Neural crest cell (in vitro differentiated cells): ENCODE measurements around the gene NMD3. TPM values are rescaled to one million over a fixed set of nuclear protein-coding genes. Genes with fewer than 3 reads are reported as not detected.

ENCODE experiments used
- DNase-seq: peaks from one replicate; pipeline ENCODE4 v3.0.0; 2021; ENCODE audit warnings: low read depth, mixed read lengths, low spot score
- H3K27ac Mint-ChIP-seq: one replicate; pipeline ENCODE4 v1.8.0; 2021; ENCODE audit warnings: mild to moderate bottlenecking, mixed read lengths; ENCODE audit not compliant: unreplicated experiment
- H3K27me3 Mint-ChIP-seq: 2 replicates; pipeline ENCODE4 v1.8.0; 2021; ENCODE audit warnings: low read depth, mild to moderate bottlenecking, mixed read lengths
- H3K36me3 Mint-ChIP-seq: 2 replicates; pipeline ENCODE4 v1.8.0; 2021; ENCODE audit warnings: low read depth, mild to moderate bottlenecking, mixed read lengths
- H3K4me1 Mint-ChIP-seq: 2 replicates; pipeline ENCODE4 v1.8.0; 2021; ENCODE audit warnings: mixed read lengths
- H3K4me3 Mint-ChIP-seq: one replicate; pipeline ENCODE4 v1.8.0; 2021; ENCODE audit warnings: mild to moderate bottlenecking, mixed read lengths
- H3K9me3 Mint-ChIP-seq: 2 replicates; pipeline ENCODE4 v1.8.0; 2021; ENCODE audit warnings: mixed read lengths
- total RNA-seq: library from RNA; stranded (reverse); gene quantifications from 2 replicates; pipeline ENCODE4 v1.2.1, GENCODE V29; 2021
- TF ChIP-seq, protein P1 (sequence below): fragments of 200-600 bp; sonication (generic); conservative IDR thresholded peaks from 2 replicates; pipeline ENCODE4 v1.5.0; 2021; ENCODE audit warnings: antibody characterized with exemption, mild to moderate bottlenecking

Gene NMD3
- total RNA-seq, 1 donor from 2014 or later: 42.0 TPM

DNA sequence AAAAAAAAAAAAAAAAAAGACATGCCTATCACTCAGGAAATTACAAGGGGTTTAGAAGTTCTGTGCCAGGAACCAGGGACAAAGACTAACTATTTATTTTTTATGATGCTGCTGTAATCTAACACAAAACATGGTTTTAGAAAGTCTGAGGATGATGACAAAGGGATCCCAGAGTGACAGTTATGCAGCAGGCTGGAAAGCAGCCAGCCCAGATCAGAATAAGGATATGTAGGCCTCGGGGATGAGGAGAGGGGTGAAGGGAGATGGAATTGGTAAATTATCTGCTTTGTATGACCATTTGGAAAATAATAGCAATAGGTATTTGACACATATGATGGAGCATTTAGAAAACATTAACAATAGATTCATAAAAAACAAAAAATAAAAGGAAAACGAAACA is 34.1 kb upstream of the NMD3 start:
- Mint-ChIP-seq H3K27ac (no peak overlapping the region), H3K9me3 (no peaks in the 10 kb centered on the region), H3K36me3 (no peaks in the 10 kb centered on the region), H3K27me3 (peaks cover 4% of the 10 kb centered on the region), H3K4me1 (no peaks in the 10 kb centered on the region), H3K4me3 (no peak overlapping the region)
- TF ChIP-seq, protein P1, sequence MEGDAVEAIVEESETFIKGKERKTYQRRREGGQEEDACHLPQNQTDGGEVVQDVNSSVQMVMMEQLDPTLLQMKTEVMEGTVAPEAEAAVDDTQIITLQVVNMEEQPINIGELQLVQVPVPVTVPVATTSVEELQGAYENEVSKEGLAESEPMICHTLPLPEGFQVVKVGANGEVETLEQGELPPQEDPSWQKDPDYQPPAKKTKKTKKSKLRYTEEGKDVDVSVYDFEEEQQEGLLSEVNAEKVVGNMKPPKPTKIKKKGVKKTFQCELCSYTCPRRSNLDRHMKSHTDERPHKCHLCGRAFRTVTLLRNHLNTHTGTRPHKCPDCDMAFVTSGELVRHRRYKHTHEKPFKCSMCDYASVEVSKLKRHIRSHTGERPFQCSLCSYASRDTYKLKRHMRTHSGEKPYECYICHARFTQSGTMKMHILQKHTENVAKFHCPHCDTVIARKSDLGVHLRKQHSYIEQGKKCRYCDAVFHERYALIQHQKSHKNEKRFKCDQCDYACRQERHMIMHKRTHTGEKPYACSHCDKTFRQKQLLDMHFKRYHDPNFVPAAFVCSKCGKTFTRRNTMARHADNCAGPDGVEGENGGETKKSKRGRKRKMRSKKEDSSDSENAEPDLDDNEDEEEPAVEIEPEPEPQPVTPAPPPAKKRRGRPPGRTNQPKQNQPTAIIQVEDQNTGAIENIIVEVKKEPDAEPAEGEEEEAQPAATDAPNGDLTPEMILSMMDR: no peak
- no peak for DNase-seq

DNA sequence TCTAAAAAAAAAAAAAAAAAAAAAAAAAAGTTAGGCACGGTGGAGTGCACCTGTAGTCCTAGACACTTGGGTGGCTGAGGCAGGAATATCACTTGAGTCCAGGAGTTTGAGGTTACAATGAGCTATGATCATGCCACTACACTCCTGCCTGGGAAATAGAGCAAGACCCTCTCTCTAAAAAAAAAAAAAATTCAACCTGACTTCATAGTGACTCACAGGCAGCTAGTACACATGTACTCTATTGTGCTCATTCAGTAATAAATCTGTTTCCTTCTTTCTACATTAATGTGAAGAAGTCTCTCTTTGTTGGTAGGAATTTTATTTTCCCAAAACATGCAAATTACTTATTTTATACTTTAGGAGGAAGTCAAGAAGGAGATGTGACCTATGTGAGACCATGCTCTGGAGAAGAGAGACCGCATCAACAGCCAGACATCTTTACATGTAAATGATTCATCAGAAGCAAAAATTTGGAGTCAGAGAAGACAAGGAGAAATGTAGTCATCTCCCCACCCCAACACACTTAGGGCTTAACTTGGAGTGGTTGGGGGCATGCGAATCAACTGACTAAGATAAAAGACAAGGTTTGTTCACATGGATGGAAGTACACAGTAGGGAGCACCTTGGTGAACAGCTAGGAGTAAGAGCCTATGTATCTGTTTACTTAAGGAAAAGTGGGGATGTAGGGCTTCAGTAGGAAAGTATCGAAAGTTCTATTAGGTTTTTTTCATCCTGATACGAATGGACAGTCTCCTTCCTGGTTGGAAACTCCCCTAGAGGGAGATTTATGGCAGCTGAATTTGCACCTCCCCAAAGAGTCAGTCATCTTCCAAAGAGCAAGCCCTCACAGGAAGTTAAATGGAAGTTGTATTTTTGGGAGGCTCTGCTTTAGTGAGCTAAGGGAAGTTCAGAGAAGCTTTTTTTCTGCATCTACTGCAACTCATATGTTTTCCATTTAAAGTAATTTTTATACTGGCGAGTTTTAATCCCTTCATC is 23.0 kb upstream of the NMD3 start:
- Mint-ChIP-seq H3K4me1 (no peaks in the 10 kb centered on the region), H3K9me3 (peaks cover 3% of the 10 kb centered on the region), H3K4me3 (no peak overlapping the region), H3K27me3 (no peaks in the 10 kb centered on the region), H3K36me3 (peaks cover 2% of the 10 kb centered on the region), H3K27ac (no peak overlapping the region)
- DNase-seq: no peak
- TF ChIP-seq, protein P1: no peak

DNA sequence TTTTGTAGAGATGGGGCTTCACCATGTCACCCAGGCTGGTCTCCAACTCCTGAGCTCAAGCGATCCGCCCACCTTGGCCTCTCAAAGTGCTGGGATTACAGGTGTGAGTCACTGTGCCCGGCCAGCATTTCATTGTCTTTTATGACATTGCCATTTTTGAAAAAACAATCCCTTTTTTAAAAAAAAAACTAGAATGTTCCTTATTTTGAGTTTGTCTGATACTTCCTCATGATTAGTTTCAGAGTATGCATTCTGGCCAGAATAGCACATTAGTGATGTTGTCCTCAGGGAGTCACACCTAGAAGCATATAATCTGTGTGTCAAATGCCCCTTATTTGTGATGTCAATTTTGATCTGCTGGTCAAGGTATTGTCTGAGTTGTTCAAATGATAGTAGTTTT is 21.2 kb upstream of the NMD3 start:
- Mint-ChIP-seq H3K27me3 (no peaks in the 10 kb centered on the region), H3K9me3 (peaks cover 5% of the 10 kb centered on the region), H3K27ac (no peak overlapping the region), H3K36me3 (peaks cover 2% of the 10 kb centered on the region), H3K4me3 (no peak overlapping the region), H3K4me1 (no peaks in the 10 kb centered on the region)
- TF ChIP-seq, protein P1: no peak
- no peak for DNase-seq

DNA sequence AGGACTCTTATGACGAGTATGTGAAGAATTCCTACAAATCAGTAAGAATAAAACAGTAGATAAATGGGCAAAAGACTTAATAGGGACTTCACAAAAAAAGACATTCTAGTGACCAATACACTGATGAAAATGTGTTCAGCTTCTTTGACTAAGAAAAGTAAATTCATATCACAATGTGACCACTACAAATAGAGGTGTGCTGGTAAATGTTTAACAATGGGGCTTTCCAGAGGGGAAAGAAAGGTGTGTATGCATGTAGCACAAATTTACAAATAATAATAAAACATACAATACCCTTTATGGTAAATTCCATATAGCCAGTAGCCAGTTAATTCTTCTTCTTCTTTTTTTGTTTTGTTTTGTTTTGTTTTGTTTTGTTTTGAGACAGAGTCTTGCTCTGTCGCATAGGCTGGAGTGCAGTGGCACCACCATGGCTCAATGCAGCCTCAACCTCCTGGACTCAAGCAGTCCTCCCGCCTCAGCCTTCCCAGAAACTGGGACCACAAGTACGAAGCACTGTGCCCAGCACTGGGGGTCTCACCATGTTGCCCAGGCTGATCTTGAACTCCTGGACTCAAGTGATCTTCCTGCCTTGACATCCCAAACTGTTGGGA is 17.5 kb upstream of the NMD3 start:
- no peaks in the 10 kb centered on the region for H3K27me3 Mint-ChIP-seq
- DNase-seq: no peak
- no peak overlapping the region for H3K27ac Mint-ChIP-seq
- no peak overlapping the region for H3K4me3 Mint-ChIP-seq
- no peaks in the 10 kb centered on the region for H3K36me3 Mint-ChIP-seq
- no peaks in the 10 kb centered on the region for H3K4me1 Mint-ChIP-seq
- TF ChIP-seq, protein P1: no peak
- peaks cover 2% of the 10 kb centered on the region for H3K9me3 Mint-ChIP-seq

DNA sequence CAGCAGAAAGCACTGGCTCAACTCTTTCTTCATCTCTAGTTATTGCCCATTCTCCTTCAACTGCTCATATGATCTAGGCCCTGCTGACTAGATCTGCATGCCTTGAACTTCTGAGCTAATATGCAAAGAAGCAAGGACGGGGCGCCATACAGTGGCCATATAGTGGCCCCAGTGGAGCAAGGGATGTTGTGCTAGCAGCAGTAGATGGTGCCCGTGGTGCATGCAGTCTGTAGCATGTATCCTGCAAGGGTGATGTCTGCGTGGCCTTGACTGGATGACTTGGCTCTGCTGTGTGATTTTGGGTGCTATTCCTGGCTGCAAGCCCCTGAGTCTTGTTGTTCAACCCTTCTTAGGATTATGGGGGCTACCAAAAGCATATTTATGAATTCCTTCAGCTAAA is 12.2 kb upstream of the NMD3 start:
- Mint-ChIP-seq H3K9me3 (peaks cover 2% of the 10 kb centered on the region), H3K4me3 (no peak overlapping the region), H3K27me3 (no peaks in the 10 kb centered on the region), H3K36me3 (no peaks in the 10 kb centered on the region), H3K4me1 (peaks cover 7% of the 10 kb centered on the region), H3K27ac (no peak overlapping the region)
- TF ChIP-seq, protein P1: no peak
- no peak for DNase-seq
